GM21526 (cell line): Measurements from ENCODE around the gene TOGARAM2.

Source experiments
- ATAC-seq: cut with Tn5 transposase; IDR thresholded peaks from one replicate; pipeline ENCODE4 v1.9.1; 2021; ENCODE audit warnings: moderate library complexity; ENCODE audit not compliant: unreplicated experiment, low FRiP score

TOGARAM2 gene

GRCh38 chr2:29051730-29052129 is 70.6 kb downstream of the TOGARAM2 start:
- no peak for ATAC-seq

- ATAC-seq: no peak
Measured at GRCh38 chr2:29052807-29053206, 71.7 kb downstream of the TOGARAM2 start.

- ATAC-seq: no peak
Measured at GRCh38 chr2:29053223-29053622, 72.1 kb downstream of the TOGARAM2 start.

GRCh38 chr2:29053670-29054400 is 72.7 kb downstream of the TOGARAM2 start:
- ATAC-seq: no peak

GRCh38 chr2:29054430-29054829 is 73.3 kb downstream of the TOGARAM2 start:
- no peak for ATAC-seq

GRCh38 chr2:29055601-29056000 is 74.5 kb downstream of the TOGARAM2 start:
- ATAC-seq: no peak

- ATAC-seq: no peak
Measured at GRCh38 chr2:29056452-29056851, 75.4 kb downstream of the TOGARAM2 start.

GRCh38 chr2:29057006-29057405 is 75.9 kb downstream of the TOGARAM2 start:
- ATAC-seq: no peak

GRCh38 chr2:29059624-29060023 is 78.5 kb downstream of the TOGARAM2 start:
- ATAC-seq: no peak

GRCh38 chr2:29060441-29060840 is 79.3 kb downstream of the TOGARAM2 start:
- ATAC-seq: no peak

GRCh38 chr2:29061176-29061575 is 80.1 kb downstream of the TOGARAM2 start:
- no peak for ATAC-seq

GRCh38 chr2:29061616-29062015 is 80.5 kb downstream of the TOGARAM2 start:
- no peak for ATAC-seq

- no peak for ATAC-seq
Measured at GRCh38 chr2:29062371-29062770, 81.3 kb downstream of the TOGARAM2 start.

GRCh38 chr2:29063056-29063455 is 82.0 kb downstream of the TOGARAM2 start:
- no peak for ATAC-seq

- ATAC-seq: no peak
Measured at GRCh38 chr2:29063646-29064345, 82.7 kb downstream of the TOGARAM2 start.

GRCh38 chr2:29064346-29064715 is 83.2 kb downstream of the TOGARAM2 start:
- no peak for ATAC-seq

GRCh38 chr2:29064746-29065067 is 83.6 kb downstream of the TOGARAM2 start:
- ATAC-seq: no peak

- no peak for ATAC-seq
Measured at GRCh38 chr2:29065068-29065811, 84.1 kb downstream of the TOGARAM2 start.

GRCh38 chr2:29066271-29066860 is 85.3 kb downstream of the TOGARAM2 start:
- ATAC-seq: no peak

GRCh38 chr2:29066997-29067605 is 86.0 kb downstream of the TOGARAM2 start:
- no peak for ATAC-seq

GRCh38 chr2:29068513-29068912 is 87.4 kb downstream of the TOGARAM2 start:
- no peak for ATAC-seq
